GM23248 (cell line): ENCODE measurements around the gene RAB2B. TPM values are rescaled to one million over a fixed set of nuclear protein-coding genes. Genes with fewer than 3 reads are reported as not detected.

Source experiments
- DNase-seq: peaks from one replicate; pipeline ENCODE4 v3.0.0-alpha.2; 2015
- H2AFZ ChIP-seq: fragments of 200-600 bp; sonication (generic); 2 replicates; pipeline ENCODE4 v1.6.1; 2016; ENCODE audit warnings: antibody characterized with exemption
- H3F3A ChIP-seq: fragments of 200-600 bp; sonication (generic); 2 replicates; pipeline ENCODE4 v1.6.1; 2016; ENCODE audit warnings: mild to moderate bottlenecking, antibody characterized with exemption, mixed run types; ENCODE audit not compliant: insufficient read depth
- H3K27ac ChIP-seq: fragments of 200-600 bp; sonication (generic); 2 replicates; pipeline ENCODE4 v1.5.1; 2016; ENCODE audit warnings: mild to moderate bottlenecking
- H3K27me3 ChIP-seq: fragments of 200-600 bp; sonication (generic); replicated peaks from 2 replicates; pipeline ENCODE4 v1.6.1; 2016; ENCODE audit warnings: mild to moderate bottlenecking; ENCODE audit not compliant: insufficient read depth
- H3K36me3 ChIP-seq: fragments of 200-600 bp; sonication (generic); 2 replicates; pipeline ENCODE4 v1.6.1; 2016; ENCODE audit warnings: low read depth, mild to moderate bottlenecking
- H3K4me1 ChIP-seq: fragments of 200-600 bp; sonication (generic); 2 replicates; pipeline ENCODE4 v1.6.1; 2016; ENCODE audit warnings: mild to moderate bottlenecking; ENCODE audit not compliant: insufficient read depth
- H3K4me2 ChIP-seq: fragments of 200-600 bp; sonication (generic); one replicate; pipeline ENCODE4 v1.6.1; 2016; ENCODE audit warnings: mild to moderate bottlenecking; ENCODE audit not compliant: unreplicated experiment
- H3K4me3 ChIP-seq: fragments of 200-600 bp; sonication (generic); 2 replicates; pipeline ENCODE4 v1.5.1; 2016; ENCODE audit warnings: mild to moderate bottlenecking
- H3K79me2 ChIP-seq: fragments of 200-600 bp; sonication (generic); 2 replicates; pipeline ENCODE4 v1.6.1; 2016; ENCODE audit warnings: mild to moderate bottlenecking; ENCODE audit not compliant: insufficient read depth
- H3K9ac ChIP-seq: fragments of 200-600 bp; sonication (generic); 2 replicates; pipeline ENCODE4 v1.6.1; 2016; ENCODE audit warnings: mild to moderate bottlenecking
- H3K9me2 ChIP-seq: fragments of 200-600 bp; sonication (generic); 2 replicates; pipeline ENCODE4 v1.6.1; 2016; ENCODE audit warnings: mixed run types, mild to moderate bottlenecking, moderate library complexity; ENCODE audit not compliant: insufficient read depth
- H3K9me3 ChIP-seq: fragments of 200-600 bp; sonication (generic); one replicate; pipeline ENCODE4 v1.6.1; 2017; ENCODE audit warnings: low read depth
- H4K20me1 ChIP-seq: fragments of 200-600 bp; sonication (generic); 2 replicates; pipeline ENCODE4 v1.6.0; 2016; ENCODE audit not compliant: insufficient read depth
- EZH2 ChIP-seq: fragments of 200-600 bp; sonication (generic); IDR thresholded peaks from 2 replicates; pipeline ENCODE4 v1.6.1; 2018; ENCODE audit warnings: antibody characterized with exemption, mild to moderate bottlenecking; ENCODE audit not compliant: insufficient read depth, poor library complexity, severe bottlenecking
- EZH2phosphoT487 ChIP-seq: fragments of 200-600 bp; sonication (generic); IDR thresholded peaks from 2 replicates; pipeline ENCODE4 v1.6.1; 2018; ENCODE audit warnings: antibody characterized with exemption, moderate library complexity, mild to moderate bottlenecking, low read depth; ENCODE audit not compliant: insufficient read depth
- WGBS, 2 experiments: methylation state at CpG; one replicate each; pipeline ENCODE4 v1.1.6; 2015 to 2017; ENCODE audit warnings: low lambda C conversion rate in 2 of 2, low coverage in 1 of 2; ENCODE audit errors: missing lambda C conversion rate in 2 of 2; 5-methylcytosine and 5-hydroxymethylcytosine counted together
- in situ Hi-C: fragments of 300-500 bp; cut with MboI; formaldehyde crosslinking; loops from 2 replicates; pipeline ENCODE4 v1.15.0; 2020
- polyA plus RNA-seq: library from polyadenylated mRNA; unstranded; fragments of >200 nt; fragmentation: Nextera tagmentation; extraction: Ambion mirVana; gene quantifications from 2 replicates; pipeline ENCODE4 v1.2.1, GENCODE V29; 2016
- total RNA-seq: library from RNA; depleted of rRNA; stranded (reverse); fragments of >200 nt; shearing (Covaris generic); gene quantifications from 2 replicates; pipeline ENCODE4 v1.2.3, GENCODE V29; 2014

The RAB2B gene
- total and polyA plus RNA-seq, 2 experiments from 2014 or later: 14.7 to 31.6 TPM

DNA sequence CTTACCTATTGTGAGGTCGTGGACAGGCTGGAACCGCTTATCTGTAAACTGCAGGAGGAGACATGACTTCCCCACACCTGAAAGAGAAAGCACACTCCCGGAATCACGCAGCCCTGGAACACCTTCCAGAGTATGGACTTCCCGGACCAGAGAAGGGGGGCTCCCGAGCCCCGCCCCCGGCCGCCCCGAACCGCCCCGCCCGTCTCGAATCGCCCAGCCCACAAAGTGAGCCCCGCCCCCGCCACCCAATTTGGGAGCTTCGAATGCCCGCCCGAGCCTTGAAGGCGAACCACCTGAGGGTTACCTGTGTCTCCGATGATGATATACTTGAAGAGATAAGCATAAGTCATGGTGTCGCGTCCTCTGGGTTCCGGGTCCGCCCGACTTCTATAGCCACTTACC is 235 bp downstream of the RAB2B start:
- peak overlapping the region; percentile 86 for H3K4me2 ChIP-seq
- peak overlapping the region; percentile 80 for H2AFZ ChIP-seq
- H3K9me3 ChIP-seq: no peaks in the 10 kb centered on the region
- TF ChIP-seq EZH2phosphoT487 (no peak), EZH2 (no peak)
- H3K27me3 ChIP-seq: no peaks in the 10 kb centered on the region
- H3F3A ChIP-seq: no peaks in the 10 kb centered on the region
- peaks cover 8% of the 10 kb centered on the region for H3K36me3 ChIP-seq
- H3K9me2 ChIP-seq: no peaks in the 10 kb centered on the region
- H3K4me1 ChIP-seq: peaks cover 17% of the 10 kb centered on the region
- WGBS, 2 experiments: 1 to 3% methylated on average over 18 to 21 of the region's 27 CpGs
- peak overlapping the region; percentile 33; the same call in 1 of the 2 replicates for H3K27ac ChIP-seq
- H4K20me1 ChIP-seq: no peaks in the 10 kb centered on the region
- in situ Hi-C loops: no loop called here
- peak overlapping the region; percentile 94 for H3K9ac ChIP-seq
- H3K79me2 ChIP-seq: peaks cover 77% of the 10 kb centered on the region
- peak; percentile 84 for DNase-seq
- peak overlapping the region; percentile 90 for H3K4me3 ChIP-seq

DNA sequence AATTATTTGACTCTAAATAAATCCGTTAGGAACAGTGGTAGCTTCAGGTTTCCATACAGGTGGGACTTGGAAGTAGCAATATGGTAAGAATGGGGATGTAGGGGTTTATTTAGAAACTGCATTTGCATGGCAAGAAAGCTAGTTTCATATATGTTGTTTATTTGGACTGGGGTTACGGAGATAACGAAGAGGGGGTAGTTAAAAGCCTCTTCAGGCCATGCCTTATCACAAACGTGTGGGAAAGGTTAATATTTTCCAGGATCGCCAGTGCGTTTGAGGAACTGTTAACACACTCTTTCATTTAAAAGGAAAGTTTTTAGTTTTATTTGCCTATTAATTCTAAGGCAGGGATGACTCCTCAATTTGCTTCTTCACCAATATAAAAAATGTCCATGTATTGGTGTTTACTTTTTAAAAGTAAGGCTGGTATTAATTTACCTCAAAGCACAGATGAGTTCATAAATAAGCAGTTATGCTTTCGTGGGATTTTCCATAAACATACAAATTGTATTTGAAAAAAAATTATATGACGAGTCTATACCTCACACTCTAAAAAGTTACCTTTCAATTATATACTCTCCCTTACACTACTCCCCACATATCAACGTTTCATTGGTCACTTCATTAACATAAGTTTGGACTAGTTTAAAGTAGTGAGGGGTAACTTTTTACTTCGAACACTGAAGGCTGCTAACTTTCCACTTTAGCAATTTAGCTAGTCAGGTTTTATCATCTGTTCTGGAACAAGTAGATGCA is 814 bp downstream of the RAB2B start:
- H3K27me3 ChIP-seq: no peaks in the 10 kb centered on the region
- H3K79me2 ChIP-seq: peaks cover 71% of the 10 kb centered on the region
- no peaks in the 10 kb centered on the region for H3K9me2 ChIP-seq
- peak overlapping the region; percentile 90 for H3K4me3 ChIP-seq
- no peak for DNase-seq
- in situ Hi-C loops: no loop called here
- H3F3A ChIP-seq: no peaks in the 10 kb centered on the region
- H2AFZ ChIP-seq: peak overlapping the region; percentile 80
- peaks cover 8% of the 10 kb centered on the region for H3K36me3 ChIP-seq
- peaks cover 17% of the 10 kb centered on the region for H3K4me1 ChIP-seq
- no peaks in the 10 kb centered on the region for H3K9me3 ChIP-seq
- H3K27ac ChIP-seq: peak overlapping the region; percentile 33; the same call in 1 of the 2 replicates
- 52 to 53% methylated on average over 10 of the region's 10 CpGs for WGBS, 2 experiments
- H3K9ac ChIP-seq: peak overlapping the region; percentile 94
- peak overlapping the region; percentile 86 for H3K4me2 ChIP-seq
- no peak for TF ChIP-seq EZH2
- TF ChIP-seq EZH2phosphoT487: no peak
- H4K20me1 ChIP-seq: no peaks in the 10 kb centered on the region

DNA sequence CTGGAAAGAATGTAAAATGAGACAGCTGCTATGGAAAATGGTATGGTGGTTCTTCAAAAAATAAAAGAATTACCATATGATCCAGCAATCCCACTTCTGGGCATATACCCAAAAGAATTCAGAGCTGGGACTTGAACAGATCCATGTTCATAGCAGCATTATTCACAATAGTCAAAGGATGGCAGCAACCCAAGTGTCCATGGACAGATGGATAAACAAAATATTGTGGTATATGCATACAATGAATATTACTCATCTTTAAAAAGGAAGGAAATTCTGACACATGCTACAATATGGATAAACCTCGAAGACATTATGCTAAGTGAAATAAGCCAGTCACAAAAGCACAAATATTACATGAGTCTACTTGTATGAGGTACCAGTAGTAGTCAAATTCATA is 9.1 kb downstream of the RAB2B start:
- no peak for TF ChIP-seq EZH2phosphoT487
- TF ChIP-seq EZH2: no peak
- H3K4me2 ChIP-seq: no peak overlapping the region
- H3F3A ChIP-seq: peaks cover 25% of the 10 kb centered on the region; the same call in 1 of the 2 replicates

DNA sequence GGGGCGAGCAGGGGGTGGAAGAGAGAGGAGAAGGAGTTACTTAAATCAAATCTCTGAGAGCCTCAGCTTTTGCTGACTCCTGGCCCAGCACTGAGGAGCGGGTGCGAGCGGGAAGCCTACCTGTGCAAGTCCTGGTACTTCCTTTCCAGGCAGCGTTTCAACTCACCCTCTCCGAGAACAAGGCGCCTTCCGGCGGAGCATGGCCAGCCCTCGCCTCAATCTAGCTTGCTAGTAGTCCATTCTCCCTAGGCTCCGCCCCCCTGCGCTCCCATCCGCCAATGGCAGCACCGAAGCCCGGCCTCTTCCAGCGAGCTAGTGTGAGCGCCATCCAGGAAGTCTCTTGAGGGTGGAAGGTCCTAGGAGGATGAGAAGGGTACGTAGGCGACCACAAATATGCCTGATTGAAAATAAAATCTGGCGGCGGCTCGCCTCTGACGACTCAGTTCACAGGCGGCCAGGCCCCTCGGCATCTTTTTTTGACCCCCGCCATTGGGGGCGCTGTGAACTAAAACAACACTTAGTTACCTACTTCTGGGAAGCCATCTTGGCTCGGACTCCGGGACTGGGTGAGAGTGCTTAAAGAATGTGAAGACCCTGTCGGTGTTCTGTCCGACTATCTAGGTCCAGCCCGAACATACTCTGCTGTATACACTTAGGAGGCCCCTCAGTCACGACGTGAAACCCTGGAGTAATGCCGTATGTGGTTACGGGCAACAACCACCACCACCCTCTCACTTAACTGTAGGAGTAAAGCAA is 20.7 kb downstream of the RAB2B start, which contains the start of gene CHD8:
Gene CHD8, minus strand, starts transcription at position 212 of the 756 bp plus-strand sequence. CDS start 24,480 bp downstream, outside the sequence.
- no peaks in the 10 kb centered on the region for H3K9me3 ChIP-seq
- H3K4me1 ChIP-seq: peaks cover 8% of the 10 kb centered on the region
- H3K79me2 ChIP-seq: peaks cover 47% of the 10 kb centered on the region
- DNase-seq: peak; percentile 100
- peak within 1 kb of the TSS; percentile 100 for H2AFZ ChIP-seq
- peak within 1 kb of the TSS; percentile 93 for H3K4me3 ChIP-seq
- H3F3A ChIP-seq: peaks cover 18% of the 10 kb centered on the region; the same call in 1 of the 2 replicates
- peaks cover 8% of the 10 kb centered on the region; the same call in 1 of the 2 replicates for H3K36me3 ChIP-seq
- peak within 1 kb of the TSS; percentile 97 for H3K27ac ChIP-seq
- H3K27me3 ChIP-seq: no peaks in the 10 kb centered on the region
- 0 to 2% methylated on average over 36 of the region's 36 CpGs for WGBS, 2 experiments
- peak within 1 kb of the TSS; percentile 95 for H3K9ac ChIP-seq
- peak within 1 kb of the TSS; percentile 96 for H3K4me2 ChIP-seq
- H3K9me2 ChIP-seq: no peaks in the 10 kb centered on the region
- in situ Hi-C loops: no loop called here
- no peaks in the 10 kb centered on the region for H4K20me1 ChIP-seq
- no peak for TF ChIP-seq EZH2
- no peak for TF ChIP-seq EZH2phosphoT487

More for the DNA sequence above, 9.1 kb downstream of the RAB2B start:
- Histone ChIP-seq H3K79me2 (peaks cover 6% of the 10 kb centered on the region), H4K20me1 (no peaks in the 10 kb centered on the region), H3K27ac (peak overlapping the region; percentile 44; the same call in 1 of the 2 replicates), H3K36me3 (peaks cover 10% of the 10 kb centered on the region), H3K9me2 (no peaks in the 10 kb centered on the region), H3K27me3 (no peaks in the 10 kb centered on the region), H3K4me3 (no peak overlapping the region), H3K4me1 (peaks cover 7% of the 10 kb centered on the region; the same call in 1 of the 2 replicates), H2AFZ (no peak overlapping the region), H3K9ac (no peak overlapping the region), H3K9me3 (no peaks in the 10 kb centered on the region)
- peak; percentile 79 for DNase-seq
- in situ Hi-C loops: no loop called here
- 0 to 10% methylated on average over 1 of the region's 1 CpG for WGBS, 2 experiments
